ENCODE data around the gene CAPNS1.

GRCh38 chr19:36106441-36106840 is 33.4 kb upstream of the CAPNS1 start:
- no peak for TF ChIP-seq MAX (IDR thresholded peaks at IDR 0.05)
- no peak for TF ChIP-seq ZFP36 (IDR thresholded peaks at IDR 0.05; ENCODE audit: borderline replicate concordance, partially characterized antibody)
- TF ChIP-seq CTCF (IDR thresholded peaks at IDR 0.05), result no peak
- no peak for TF ChIP-seq RAD21 (conservative IDR thresholded peaks at IDR 0.05 in 1 of 2, IDR thresholded peaks at IDR 0.05 in 1 of 2)
- TF ChIP-seq NR3C1 (IDR thresholded peaks at IDR 0.05), result no peak
- no peak for TF ChIP-seq ELK1 (IDR thresholded peaks at IDR 0.05; ENCODE audit: low read depth, low read length)
- no peak for TF ChIP-seq HEYL (CRISPR knock-in tag; IDR thresholded peaks at IDR 0.05)

Data from A549 (cell line).